NCI-H2171 treated with DMSO at 0.1 percent for 48 hours (cell line): ENCODE measurements around the gene PFDN6.
"Not testable (repeated sequence)": the region's sequence is repeated elsewhere in the genome, so short reads cannot be mapped to it uniquely, and the experiment has no call there.

Source experiments
- DNase-seq: peaks from one replicate; lab custom pipeline; 2025; lab: John Stamatoyannopoulos, UW

PFDN6 gene

DNA sequence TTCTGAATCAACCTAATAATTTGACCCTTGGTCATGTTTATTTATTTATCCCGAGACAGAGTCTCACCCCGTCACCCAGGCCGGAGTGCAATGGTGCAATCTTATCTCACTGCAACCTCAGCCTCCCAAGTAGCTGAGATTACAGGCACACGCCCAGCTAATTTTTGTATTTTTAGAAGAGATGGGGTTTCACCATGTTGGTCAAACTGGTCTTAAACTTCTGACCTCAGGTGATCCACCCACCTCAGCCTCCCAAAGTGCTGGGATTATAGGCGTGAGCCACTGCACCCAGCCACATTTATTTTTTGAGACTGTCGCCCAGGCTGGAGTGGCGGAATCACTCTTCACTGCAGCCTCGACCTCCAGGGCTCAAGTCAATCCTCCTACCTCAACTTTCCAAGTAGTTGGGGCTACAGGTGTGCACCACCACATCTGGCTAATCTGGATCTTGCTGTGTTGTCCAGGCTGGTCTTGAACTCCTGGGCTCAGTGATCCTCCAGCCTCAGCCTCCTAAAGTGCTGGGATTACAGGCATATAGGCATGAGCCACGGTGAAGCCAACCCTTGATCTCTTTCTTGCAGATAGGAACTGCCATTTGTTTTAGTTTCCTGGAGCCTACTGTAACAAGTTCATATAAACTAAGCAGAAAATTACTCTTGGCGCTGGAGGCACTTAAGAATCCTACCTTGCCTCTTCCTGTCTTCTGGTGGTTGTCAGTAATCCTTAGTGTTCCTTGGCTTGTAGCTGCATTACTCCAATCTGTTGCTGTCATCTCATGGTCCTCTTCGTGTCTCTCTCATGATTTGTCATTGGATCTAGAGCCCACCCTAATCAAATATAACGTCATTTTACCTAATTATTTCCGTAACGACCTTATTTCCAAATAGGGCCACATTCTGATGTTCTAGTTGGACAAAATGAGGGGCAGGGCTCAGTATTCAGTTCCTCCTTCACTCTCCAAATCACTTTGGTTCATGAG lies 15.2 kb upstream of the PFDN6 start:
- DNase-seq, result no peak

DNA sequence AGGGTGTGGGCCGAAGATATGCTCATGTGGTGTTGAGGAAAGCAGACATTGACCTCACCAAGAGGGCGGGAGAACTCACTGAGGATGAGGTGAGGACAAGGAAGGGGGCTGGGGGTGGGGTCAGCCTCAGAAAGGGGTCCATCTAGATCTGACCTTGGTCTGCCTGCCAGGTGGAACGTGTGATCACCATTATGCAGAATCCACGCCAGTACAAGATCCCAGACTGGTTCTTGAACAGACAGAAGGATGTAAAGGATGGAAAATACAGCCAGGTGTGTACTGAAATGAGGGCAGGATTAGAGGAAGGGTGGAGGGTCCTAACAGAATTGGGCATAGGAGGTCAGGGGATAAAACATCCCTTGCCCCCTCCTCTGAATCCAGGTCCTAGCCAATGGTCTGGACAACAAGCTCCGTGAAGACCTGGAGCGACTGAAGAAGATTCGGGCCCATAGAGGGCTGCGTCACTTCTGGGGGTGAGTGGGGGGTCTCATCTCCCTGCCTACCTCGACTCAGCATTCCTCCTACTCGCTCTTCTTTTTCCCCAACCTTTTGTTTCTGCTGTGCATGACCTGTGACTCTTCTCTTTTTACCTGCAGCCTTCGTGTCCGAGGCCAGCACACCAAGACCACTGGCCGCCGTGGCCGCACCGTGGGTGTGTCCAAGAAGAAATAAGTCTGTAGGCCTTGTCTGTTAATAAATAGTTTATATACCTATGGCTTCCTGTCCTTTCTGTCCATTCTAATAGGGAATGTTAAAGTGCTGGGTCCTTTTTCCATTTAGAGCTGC lies 13.4 kb upstream of the PFDN6 start:
- not testable (repeated sequence) for DNase-seq

DNA sequence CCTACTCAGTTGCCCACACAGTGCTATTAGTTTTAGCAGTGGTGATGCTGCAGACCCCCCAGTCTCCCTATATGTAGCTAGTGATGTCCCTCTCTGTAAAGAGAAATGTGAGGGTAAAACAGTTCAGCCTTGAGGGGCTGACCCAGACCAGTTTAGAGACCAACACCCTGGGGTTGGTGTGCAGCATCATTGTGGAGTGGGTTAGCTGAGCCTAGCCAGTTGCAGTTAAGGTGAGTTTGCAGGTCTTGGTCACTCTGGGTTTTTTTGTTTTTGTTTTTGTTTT lies 12.9 kb upstream of the PFDN6 start:
- DNase-seq, result no peak

DNA sequence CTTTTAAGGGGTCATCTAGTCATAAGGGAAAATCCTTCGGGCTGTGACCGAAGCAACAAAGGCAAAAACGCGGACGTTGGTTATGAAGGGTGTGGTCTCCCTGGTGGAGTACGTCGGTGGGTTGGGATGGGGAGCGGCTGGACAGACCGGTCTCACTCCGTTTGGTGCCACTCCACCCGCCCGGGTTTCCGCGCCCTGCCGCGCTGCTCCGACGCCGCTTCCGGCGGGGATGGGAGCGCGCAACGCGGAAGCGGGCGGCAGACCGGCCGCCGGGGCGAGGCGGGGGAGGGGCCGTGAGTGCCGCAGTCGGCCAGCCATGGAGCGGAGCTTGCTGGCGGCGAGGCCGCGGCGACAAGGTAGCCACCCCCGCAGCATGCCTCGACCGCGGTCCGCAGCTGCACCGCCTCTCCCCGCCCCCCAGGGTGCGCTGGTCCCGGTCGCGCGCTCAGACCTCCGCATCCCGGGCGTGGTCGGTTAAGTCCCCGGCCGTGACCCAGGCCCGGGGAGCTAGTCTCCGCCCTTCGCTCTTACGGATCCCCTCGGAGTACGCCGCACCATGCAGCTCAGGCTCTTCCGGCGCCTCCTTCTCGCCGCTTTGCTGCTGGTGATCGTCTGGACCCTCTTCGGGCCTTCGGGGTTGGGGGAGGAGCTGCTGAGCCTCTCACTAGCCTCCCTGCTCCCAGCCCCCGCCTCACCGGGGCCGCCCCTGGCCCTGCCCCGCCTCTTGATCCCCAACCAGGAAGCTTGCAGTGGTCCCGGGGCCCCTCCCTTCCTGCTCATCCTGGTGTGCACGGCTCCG lies 12.3 kb upstream of the PFDN6 start, which contains the start of gene B3GALT4:
B3GALT4 (plus strand) TSS at position 260 of the 799 bp plus-strand sequence; CDS start at position 557, 297 bp downstream.
- no peak for DNase-seq

DNA sequence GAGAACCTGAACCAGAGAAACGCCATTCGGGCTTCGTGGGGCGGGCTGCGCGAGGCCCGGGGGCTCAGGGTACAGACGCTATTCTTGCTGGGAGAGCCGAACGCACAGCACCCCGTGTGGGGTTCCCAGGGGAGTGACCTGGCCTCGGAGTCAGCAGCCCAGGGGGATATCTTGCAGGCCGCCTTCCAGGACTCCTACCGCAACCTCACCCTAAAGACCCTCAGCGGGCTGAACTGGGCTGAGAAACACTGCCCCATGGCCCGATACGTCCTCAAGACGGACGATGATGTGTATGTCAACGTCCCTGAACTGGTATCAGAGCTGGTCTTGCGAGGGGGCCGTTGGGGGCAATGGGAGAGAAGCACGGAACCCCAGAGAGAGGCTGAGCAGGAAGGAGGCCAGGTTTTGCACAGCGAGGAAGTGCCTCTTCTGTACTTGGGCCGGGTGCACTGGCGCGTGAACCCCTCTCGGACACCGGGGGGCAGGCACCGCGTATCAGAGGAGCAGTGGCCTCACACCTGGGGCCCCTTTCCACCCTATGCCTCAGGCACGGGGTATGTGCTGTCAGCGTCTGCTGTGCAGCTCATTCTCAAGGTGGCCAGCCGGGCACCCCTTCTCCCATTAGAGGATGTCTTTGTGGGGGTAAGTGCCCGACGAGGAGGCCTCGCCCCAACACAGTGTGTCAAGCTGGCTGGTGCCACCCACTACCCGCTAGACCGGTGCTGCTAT lies 11.6 kb upstream of the PFDN6 start:
- DNase-seq, result no peak

DNA sequence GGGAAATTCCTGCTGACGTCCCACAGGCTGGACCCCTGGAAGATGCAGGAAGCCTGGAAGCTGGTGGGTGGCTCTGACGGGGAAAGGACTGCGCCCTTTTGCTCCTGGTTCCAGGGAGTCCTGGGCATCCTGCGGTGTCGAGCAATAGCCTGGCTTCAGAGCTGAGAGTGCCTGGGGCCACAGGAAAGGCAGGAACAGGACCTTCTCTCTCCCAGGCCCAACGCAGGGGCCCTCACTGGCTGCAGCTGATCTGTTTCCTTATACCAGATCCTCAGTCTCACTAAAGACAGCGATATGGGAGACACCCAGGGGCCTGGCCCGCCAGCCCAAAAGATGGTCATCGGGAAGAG lies 11.0 kb upstream of the PFDN6 start:
- no peak for DNase-seq

DNA sequence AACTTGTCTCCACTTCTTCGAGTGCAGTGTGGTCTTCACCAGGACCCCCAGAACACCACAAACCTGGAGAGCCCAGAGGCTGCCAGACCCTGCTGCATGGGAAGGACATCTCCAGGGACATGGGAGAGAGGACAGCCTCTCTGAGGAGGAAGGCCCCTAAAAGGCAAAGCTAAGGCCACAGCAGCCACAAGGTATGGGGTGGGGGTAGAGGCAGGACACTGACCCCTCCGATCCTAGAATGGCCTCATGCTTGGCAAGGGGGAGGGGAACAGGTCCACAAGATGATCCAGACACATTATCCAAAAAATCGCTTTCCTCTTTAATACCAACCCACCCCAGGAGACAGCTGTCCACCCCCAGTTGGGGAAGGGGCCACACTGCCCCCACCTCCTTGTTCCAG lies 10.6 kb upstream of the PFDN6 start:
- DNase-seq, result no peak

DNA sequence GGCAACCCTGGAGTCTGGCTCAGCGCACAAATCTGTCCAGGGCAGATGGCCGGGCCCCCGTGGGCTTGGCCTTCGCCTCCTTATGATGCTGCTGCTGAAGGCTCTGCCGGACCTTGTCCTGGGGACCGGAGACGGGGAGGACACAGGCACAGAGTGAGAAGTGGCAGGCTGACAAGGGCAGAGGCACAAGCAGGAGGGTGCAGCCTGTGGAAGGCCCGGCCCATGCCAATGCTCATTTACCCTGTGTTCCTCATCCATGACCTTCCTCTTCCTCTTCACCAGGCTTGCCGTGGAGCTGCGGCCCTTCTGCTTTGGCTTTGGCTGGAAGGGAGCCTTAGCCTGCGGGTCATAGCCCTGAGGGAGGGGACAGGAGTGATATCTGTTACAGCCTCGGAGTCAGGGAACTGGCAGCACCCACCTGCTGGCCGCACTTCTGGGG lies 10.1 kb upstream of the PFDN6 start:
- DNase-seq, result no peak

DNA sequence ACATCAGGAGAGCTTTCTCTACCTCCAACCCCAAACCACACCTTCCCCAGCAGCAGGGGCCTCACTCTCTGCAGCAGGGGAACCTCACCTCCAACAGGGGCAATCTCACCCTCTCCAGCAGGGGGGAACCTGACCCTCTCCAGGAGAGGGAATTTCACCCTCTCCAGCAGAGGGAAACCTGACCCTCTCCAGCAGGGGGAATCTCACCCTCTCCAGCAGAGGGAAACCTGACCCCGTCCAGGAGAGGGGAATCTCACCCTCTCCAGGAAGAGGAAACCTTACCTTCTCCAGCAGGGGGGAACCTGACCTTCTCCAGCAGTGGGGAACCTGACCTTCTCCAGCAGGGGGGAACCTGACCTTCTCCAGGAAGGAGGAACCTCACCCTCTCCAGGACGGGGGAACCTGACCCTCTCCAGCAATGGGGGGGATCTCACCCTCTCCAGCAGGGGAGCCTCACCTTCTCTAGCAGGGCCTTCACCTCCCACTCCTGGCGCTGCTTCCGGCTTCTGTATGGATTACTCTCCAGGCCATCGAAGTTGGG lies 9.4 kb upstream of the PFDN6 start:
- peak; percentile 75 for DNase-seq

DNA sequence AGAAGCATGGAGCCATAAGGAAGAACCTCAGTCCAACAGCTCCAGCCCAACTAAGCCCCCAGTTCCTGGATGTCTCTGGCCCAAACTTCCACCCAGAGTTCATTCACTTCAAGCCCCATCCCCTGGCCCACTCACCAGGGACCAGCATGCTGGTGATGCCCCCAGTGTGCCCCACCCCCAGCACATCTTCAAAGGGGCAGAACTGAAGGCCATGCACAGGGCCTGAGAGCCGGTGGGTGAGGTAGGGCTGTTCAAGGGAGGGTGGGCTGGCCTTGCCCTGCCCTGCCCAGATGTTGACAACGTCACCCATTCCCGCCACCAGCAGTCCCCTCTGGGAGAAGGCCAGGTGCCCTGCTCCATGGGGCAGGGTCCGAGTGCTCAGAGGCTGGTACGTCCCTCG lies 8.9 kb upstream of the PFDN6 start:
- no peak for DNase-seq

DNA sequence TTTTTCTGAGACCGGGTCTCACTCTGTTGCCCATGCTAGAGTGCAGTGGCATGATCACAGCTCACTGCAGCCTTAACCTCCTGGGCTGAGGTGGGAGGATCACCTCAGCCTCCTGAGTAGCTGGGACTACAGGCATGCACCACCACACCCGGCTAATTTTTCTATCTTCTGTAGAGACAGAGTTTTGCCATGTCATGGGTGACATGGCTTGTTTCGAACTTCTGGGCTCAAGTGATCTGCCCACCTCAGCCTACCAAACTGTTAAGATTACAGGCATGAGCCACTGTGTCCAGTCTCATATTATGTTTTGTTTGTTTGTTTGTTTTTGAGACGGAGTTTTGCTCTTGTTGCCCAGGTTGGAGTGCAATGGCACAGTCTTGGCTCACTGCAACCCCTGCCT lies 4.2 kb upstream of the PFDN6 start:
- not testable (repeated sequence) for DNase-seq

DNA sequence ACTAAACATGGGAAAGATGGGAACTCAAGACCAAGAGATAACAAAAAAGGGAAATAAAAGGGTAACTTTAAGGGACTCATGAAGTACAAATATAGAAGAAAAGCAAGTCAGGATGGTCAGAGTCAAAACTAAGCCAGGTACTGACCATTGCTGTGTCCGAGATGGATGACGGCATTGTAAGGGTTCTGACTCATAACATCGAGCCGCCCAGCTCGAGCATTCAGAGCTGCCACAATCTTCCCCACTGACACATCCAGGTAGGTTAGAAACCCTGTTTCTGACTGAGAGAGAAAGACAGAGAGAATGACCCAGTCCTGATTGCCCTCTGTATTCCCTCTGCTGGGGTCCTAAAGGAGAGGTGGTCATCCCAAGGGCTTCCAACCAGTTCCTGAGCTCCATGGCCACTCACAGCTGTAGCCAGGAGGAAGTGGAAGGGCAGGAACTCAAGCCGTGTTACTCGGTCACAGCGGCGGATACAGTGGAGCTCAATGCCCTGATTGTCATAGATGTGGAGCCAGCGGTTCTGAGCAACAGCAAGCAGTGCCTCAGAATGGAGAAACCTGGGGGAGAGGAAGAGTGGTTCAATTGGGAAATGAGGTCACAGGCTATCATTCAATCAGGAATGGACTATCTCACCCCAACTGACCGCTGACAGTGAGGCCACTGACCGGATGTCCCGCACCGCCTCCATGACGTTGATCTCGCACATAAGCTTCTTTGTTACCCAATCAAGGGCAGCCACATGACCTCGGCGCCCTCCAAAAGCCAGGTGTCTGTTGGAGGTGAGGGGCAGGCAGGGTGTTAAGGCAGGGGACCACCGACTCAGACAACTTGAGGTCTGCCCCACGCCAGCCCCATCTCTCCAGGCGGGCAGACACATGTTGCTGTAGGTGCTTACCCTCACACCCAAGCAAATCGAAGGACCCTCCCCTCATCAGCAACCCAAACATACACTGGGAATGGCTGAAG lies 2.2 kb upstream of the PFDN6 start:
- no peak for DNase-seq

DNA sequence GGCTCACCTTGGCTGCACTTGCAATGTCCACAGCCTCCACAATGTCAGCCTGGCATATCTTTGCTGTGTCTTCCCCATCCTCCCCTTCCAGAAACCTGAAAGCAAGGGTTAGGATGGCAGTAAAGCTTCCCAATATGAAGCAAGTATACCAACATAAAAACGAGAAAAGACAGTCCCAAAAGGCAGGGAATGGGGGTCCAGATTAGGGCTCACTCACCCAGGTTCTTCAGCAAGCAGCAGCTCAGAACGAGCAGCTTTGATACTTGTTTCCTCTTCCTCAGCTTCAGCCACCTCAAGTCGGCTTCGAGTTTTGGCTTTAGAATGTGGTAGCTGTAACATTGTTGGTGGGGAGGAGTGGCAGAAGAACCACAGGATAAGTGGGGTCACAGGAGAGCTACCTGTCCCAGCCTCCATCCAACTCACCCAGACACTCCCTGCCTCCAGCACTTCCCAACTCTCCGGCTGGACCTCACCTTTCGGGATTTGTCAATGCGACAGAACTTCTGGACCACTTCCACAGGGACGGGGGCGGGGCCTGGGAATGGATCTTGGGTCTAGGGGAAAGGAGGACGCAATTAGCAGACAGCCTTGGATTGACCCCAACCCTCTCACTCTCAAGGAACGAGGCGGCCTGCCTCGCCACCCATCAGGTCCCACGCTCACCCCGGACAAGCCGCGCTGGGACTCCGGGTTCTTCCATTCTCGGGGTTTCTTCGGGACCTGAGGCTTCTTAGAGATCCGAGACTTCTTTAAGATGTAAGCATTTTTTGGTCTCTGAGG lies 1.1 kb upstream of the PFDN6 start:
- no peak for DNase-seq

DNA sequence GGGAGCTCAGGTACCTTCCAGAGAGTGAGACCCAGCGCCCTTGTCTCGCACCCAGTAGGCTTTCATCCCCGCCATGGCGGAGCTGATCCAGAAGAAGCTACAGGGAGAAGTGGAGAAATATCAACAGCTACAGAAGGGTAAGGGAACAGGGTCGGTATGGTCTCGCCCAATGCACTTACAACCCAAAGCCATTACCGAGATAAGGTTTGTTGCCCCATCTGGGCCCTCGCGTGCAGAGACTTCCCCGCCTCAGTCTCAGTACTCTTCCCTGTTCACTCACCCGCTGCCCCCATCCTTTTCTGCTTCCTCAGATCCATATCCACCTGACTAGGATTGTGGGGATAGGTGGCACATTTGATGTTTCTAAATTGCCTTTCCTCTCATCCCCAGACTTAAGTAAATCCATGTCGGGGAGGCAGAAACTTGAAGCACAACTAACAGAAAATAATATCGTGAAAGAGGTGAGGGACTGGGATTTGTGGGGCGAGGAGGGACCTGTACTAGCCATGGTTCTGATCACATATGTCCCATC lies 449 bp downstream of the PFDN6 start:
- DNase-seq, result no peak

DNA sequence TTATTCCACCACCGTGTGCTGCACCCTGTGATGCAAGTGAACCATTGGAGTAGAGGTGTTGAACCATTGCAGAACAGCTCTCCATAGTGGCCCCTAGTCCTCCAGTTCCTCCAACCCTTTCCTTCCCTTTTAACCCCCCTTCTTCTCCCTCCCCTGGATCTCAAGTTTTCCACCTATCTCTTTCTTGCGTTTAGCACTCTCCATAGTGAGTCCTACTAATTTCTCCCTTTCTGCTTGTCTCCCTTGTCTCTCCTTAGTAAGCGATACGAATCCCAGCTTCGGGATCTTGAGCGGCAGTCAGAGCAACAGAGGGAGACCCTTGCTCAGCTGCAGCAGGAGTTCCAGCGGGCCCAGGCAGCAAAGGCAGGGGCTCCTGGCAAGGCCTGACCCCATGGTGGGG lies 1.1 kb downstream of the PFDN6 start:
- DNase-seq, result no peak

DNA sequence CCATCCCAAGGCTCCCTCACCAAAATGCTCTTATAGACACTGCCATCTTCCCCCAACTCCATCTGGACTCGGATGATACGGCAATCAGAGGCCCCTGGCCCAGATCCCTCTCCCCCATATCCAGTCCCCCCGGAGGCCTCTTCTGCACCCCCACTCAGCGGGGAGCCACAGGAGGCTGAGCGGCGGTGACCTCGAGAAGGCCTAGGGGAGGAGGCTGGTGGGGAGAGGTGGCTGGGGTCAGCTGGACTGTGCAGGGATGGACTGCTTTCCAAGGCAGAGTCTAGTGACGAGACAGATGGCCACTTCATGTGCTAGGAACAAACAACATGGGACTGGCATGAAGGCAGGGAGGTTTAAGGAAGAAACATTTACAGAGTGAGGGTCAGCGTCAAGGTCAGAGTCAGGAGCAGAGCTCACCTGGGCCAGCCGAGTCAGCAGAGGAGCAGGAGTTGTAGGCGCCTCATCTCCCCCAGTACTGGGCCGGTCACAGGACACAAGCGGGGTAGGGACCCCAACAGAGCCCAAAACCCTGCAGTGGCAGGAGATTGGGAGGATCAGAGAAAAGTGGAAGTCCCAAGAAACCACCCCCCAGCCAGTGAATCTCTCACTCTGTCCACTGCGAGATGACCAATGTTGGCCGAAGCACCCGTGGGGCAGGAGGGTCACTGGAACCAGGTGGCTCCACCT lies 3.7 kb downstream of the PFDN6 start:
- DNase-seq, result no peak

DNA sequence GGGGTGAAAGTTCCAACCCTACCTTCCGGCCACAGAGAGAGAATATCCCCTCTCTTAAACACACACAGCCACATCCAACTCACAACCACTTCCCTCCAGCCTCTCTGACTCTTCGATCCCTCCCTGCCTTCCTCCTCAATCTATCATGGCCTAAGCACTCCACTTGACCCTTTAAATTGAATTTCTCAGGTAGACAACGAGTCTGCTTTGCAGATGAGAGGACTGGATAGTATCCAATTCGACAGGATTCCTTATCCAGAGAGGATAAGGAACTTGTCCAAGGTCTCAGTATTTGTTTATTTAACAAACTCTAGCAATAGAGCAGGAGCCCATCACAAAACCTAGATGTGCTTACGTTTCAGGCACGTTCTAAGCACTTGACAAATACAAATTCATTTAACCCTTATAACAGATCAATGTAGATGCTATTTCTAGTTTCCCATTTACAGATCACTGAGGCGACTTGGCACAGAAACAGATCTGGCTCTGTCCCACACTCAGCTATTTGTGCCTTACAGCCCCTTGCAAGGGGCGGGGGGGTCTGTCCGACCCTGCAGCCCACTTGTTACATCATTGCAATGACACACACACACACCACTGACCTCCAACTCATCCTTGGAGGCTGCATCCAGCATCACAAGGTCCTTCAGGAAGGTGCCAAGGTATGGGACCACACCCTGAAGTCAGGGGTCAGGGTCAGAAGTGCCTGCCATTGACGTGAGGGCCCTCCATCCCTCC lies 4.9 kb downstream of the PFDN6 start:
- no peak for DNase-seq
